IMR-90 (cell line): ENCODE results near the gene PLD3. TPM values are rescaled to one million over a fixed set of nuclear protein-coding genes. Genes with fewer than 3 reads are reported as not detected.

ENCODE experiments used
- ATAC-seq: fragments of 200-7000 bp; cut with Tn5 transposase; 2 replicates; pipeline ENCODE4 v1.9.1; 2020; ENCODE audit warnings: low read depth, mild to moderate bottlenecking, moderate library complexity
- BruUV-seq: library from RNA; stranded (reverse); fragments of 400-500 nt; replicated peaks from 2 replicates; lab custom pipeline; 2021; lab: Mats Ljungman, UMichigan
- CTCF ChIA-PET: fragments of 300-600 bp; formaldehyde crosslinking; extraction: SDS; loops from one replicate; lab custom pipeline; 2021; ENCODE audit warnings: antibody characterized with exemption; lab: Yijun Ruan, JAX
- POLR2A ChIA-PET: fragments of 300-600 bp; sonication (Branson Sonifier 250); formaldehyde crosslinking; loops from one replicate; lab custom pipeline; 2022; ENCODE audit warnings: antibody characterized with exemption; ENCODE audit not compliant: unreplicated experiment; lab: Charles Lee
- DNase-seq: peaks from one replicate; pipeline ENCODE4 v3.0.0; 2013
- H2AFZ ChIP-seq: replicated peaks from 2 replicates; pipeline ENCODE3; 2013; ENCODE audit warnings: low read length, mild to moderate bottlenecking; ENCODE audit not compliant: poor library complexity
- H2AK5ac ChIP-seq: 2 replicates; pipeline ENCODE4 v1.6.1; 2013; ENCODE audit warnings: low read depth, low read length, inconsistent platforms
- H2AK9ac ChIP-seq: replicated peaks from 2 replicates; pipeline ENCODE3; 2013; ENCODE audit warnings: mild to moderate bottlenecking, low read depth, low read length, moderate library complexity; ENCODE audit not compliant: poor library complexity
- H2BK120ac ChIP-seq: 2 replicates; pipeline ENCODE4 v1.6.1; 2013; ENCODE audit warnings: low read depth, low read length, inconsistent platforms
- H2BK15ac ChIP-seq: 3 replicates; pipeline ENCODE4 v1.6.1; 2013; ENCODE audit warnings: low read depth, low read length, inconsistent platforms
- H2BK20ac ChIP-seq: 2 replicates; pipeline ENCODE4 v1.6.1; 2013; ENCODE audit warnings: low read depth, mild to moderate bottlenecking, inconsistent platforms, low read length, moderate library complexity
- H2BK5ac ChIP-seq: 2 replicates; pipeline ENCODE4 v1.6.1; 2013; ENCODE audit warnings: mild to moderate bottlenecking, low read depth, low read length, inconsistent platforms; ENCODE audit not compliant: poor library complexity, severe bottlenecking
- H3K14ac ChIP-seq: replicated peaks from 2 replicates; pipeline ENCODE4 v1.6.1; 2013; ENCODE audit warnings: low read depth, low read length, inconsistent platforms
- H3K18ac ChIP-seq: 2 replicates; pipeline ENCODE4 v1.6.1; 2013; ENCODE audit warnings: low read depth, low read length, control low read depth
- H3K23ac ChIP-seq: 2 replicates; pipeline ENCODE4 v1.6.1; 2013; ENCODE audit warnings: low read depth, low read length, inconsistent platforms
- H3K27ac ChIP-seq: 2 replicates; pipeline ENCODE4 v1.5.1; 2013; ENCODE audit warnings: mild to moderate bottlenecking, control low read depth, low read length; ENCODE audit not compliant: insufficient read depth
- H3K27me3 ChIP-seq: 2 replicates; pipeline ENCODE4 v1.6.1; 2013; ENCODE audit warnings: low read length; ENCODE audit not compliant: control insufficient read depth, insufficient read depth
- H3K36me3 ChIP-seq: 2 replicates; pipeline ENCODE4 v1.6.1; 2013; ENCODE audit warnings: low read length, mixed read lengths; ENCODE audit not compliant: control insufficient read depth, insufficient read depth
- H3K4ac ChIP-seq: 2 replicates; pipeline ENCODE4 v1.6.1; 2013; ENCODE audit warnings: low read depth, low read length, inconsistent platforms
- H3K4me1 ChIP-seq: 2 replicates; pipeline ENCODE4 v1.6.1; 2013; ENCODE audit warnings: low read length, mixed read lengths; ENCODE audit not compliant: control insufficient read depth, insufficient read depth
- H3K4me2 ChIP-seq: 2 replicates; pipeline ENCODE4 v1.6.1; 2013; ENCODE audit warnings: low read depth, mild to moderate bottlenecking, control low read depth, low read length, moderate library complexity
- H3K4me3 ChIP-seq: 2 replicates; pipeline ENCODE4 v1.5.1; 2013; ENCODE audit warnings: low read depth, mild to moderate bottlenecking, control low read depth, low read length, moderate library complexity; ENCODE audit not compliant: insufficient read depth
- H3K56ac ChIP-seq: 2 replicates; pipeline ENCODE4 v1.6.1; 2013; ENCODE audit warnings: low read length, inconsistent platforms; ENCODE audit not compliant: insufficient read depth; ENCODE audit errors: extremely low read depth
- H3K79me1 ChIP-seq, 2 experiments: 2 replicates each; pipeline ENCODE4 v1.6.1; 2013; ENCODE audit warnings: low read length in 2 of 2, inconsistent platforms in 1 of 2, low read depth in 1 of 2
- H3K9ac ChIP-seq: 2 replicates; pipeline ENCODE4 v1.6.1; 2013; ENCODE audit warnings: low read depth, low read length, control low read depth
- H3K9me1 ChIP-seq: 2 replicates; pipeline ENCODE4 v1.6.1; 2013; ENCODE audit warnings: low read length, inconsistent platforms; ENCODE audit not compliant: insufficient read depth
- H3K9me3 ChIP-seq: 2 replicates; pipeline ENCODE4 v1.6.1; 2013; ENCODE audit warnings: low read length; ENCODE audit not compliant: control insufficient read depth, insufficient read depth
- H4K20me1 ChIP-seq: 2 replicates; pipeline ENCODE4 v1.6.1; 2013; ENCODE audit warnings: low read length, inconsistent platforms; ENCODE audit not compliant: insufficient read depth
- H4K5ac ChIP-seq: 2 replicates; pipeline ENCODE4 v1.6.1; 2013; ENCODE audit warnings: mild to moderate bottlenecking, low read depth, low read length, control low read depth
- H4K8ac ChIP-seq, 2 experiments: 2 replicates each; pipeline ENCODE4 v1.6.1; 2013; ENCODE audit warnings: low read depth in 2 of 2, low read length in 2 of 2, control low read depth in 1 of 2, inconsistent platforms in 1 of 2
- H4K91ac ChIP-seq: 2 replicates; pipeline ENCODE4 v1.6.1; 2013; ENCODE audit warnings: low read depth, low read length, inconsistent platforms; ENCODE audit not compliant: insufficient read depth
- BHLHE40 ChIP-seq: fragments of 150-350 bp; IDR thresholded peaks from 2 replicates; pipeline ENCODE4 v1.6.1; 2016; ENCODE audit warnings: mild to moderate bottlenecking, low read depth, low read length
- CEBPB ChIP-seq: IDR thresholded peaks from 2 replicates; pipeline ENCODE4 v1.6.1; 2012; ENCODE audit warnings: low read depth, low read length, improper control_type of control experiment
- CHD1 ChIP-seq: IDR thresholded peaks from 2 replicates; pipeline ENCODE4 v1.6.1; 2012; ENCODE audit warnings: low read depth, low read length, improper control_type of control experiment
- CTCF ChIP-seq: conservative IDR thresholded peaks from 2 replicates; pipeline ENCODE4 v1.5.1; 2012; ENCODE audit warnings: mild to moderate bottlenecking, low read depth, low read length, improper control_type of control experiment
- ELK1 ChIP-seq: fragments of 150-350 bp; IDR thresholded peaks from 2 replicates; pipeline ENCODE4 v1.6.1; 2016; ENCODE audit warnings: low read depth, mild to moderate bottlenecking, low read length, moderate library complexity, borderline replicate concordance
- FOS ChIP-seq: fragments of 150-350 bp; IDR thresholded peaks from 2 replicates; pipeline ENCODE4 v1.6.1; 2016; ENCODE audit warnings: low read depth, low read length
- MAFK ChIP-seq: IDR thresholded peaks from 2 replicates; pipeline ENCODE4 v1.6.1; 2012; ENCODE audit warnings: low read depth, low read length, improper control_type of control experiment
- MXI1 ChIP-seq: IDR thresholded peaks from 2 replicates; pipeline ENCODE4 v1.6.1; 2012; ENCODE audit warnings: low read depth, mild to moderate bottlenecking, low read length, moderate library complexity, borderline replicate concordance
- NFE2L2 ChIP-seq: fragments of 150-350 bp; IDR thresholded peaks from 2 replicates; pipeline ENCODE4 v1.6.1; 2016; ENCODE audit warnings: low read depth, mild to moderate bottlenecking, low read length
- POLR2A ChIP-seq: IDR thresholded peaks from 2 replicates; pipeline ENCODE4 v1.6.1; 2012; ENCODE audit warnings: mild to moderate bottlenecking, low read depth, low read length
- RAD21 ChIP-seq: IDR thresholded peaks from 2 replicates; pipeline ENCODE4 v1.6.1; 2012; ENCODE audit warnings: low read length, improper control_type of control experiment
- RCOR1 ChIP-seq: IDR thresholded peaks from 2 replicates; pipeline ENCODE4 v1.6.1; 2012; ENCODE audit warnings: mild to moderate bottlenecking, low read length, improper control_type of control experiment; ENCODE audit not compliant: insufficient replicate concordance
- RFX5 ChIP-seq: IDR thresholded peaks from 2 replicates; pipeline ENCODE4 v1.8.0; 2012; ENCODE audit warnings: low read depth, mild to moderate bottlenecking, low read length, moderate library complexity
- SMC3 ChIP-seq: fragments of 150-350 bp; IDR thresholded peaks from 2 replicates; pipeline ENCODE4 v1.6.1; 2016; ENCODE audit warnings: low read depth, mild to moderate bottlenecking, antibody characterized with exemption, low read length, moderate library complexity
- USF2 ChIP-seq: fragments of 150-350 bp; IDR thresholded peaks from 2 replicates; pipeline ENCODE4 v1.6.1; 2017; ENCODE audit warnings: mild to moderate bottlenecking, antibody characterized with exemption, low read length, low read depth
- WGBS, 2 experiments: methylation state at CpG; one replicate each; pipeline versions ENCODE4 v1.1.5 to v1.1.7; 2013; ENCODE audit warnings: missing lambda C conversion rate in 2 of 2; ENCODE audit not compliant: insufficient read length in 1 of 2; ENCODE audit errors: extremely low coverage in 2 of 2; 5-methylcytosine and 5-hydroxymethylcytosine counted together
- dilution Hi-C: fragments of 300-500 bp; cut with HindIII; formaldehyde crosslinking; loops from one replicate; pipeline ENCODE4 v1.14.3; 2018; ENCODE audit warnings: low sequenced_read_pairs; ENCODE audit not compliant: unreplicated experiment
- in situ Hi-C: fragments of 300-500 bp; cut with MboI; formaldehyde crosslinking; loops from 3 replicates; pipeline ENCODE4 v1.14.3; 2019; ENCODE audit warnings: low sequenced_read_pairs, inconsistent platforms, mixed read lengths
- intact Hi-C: fragments of 100-400 bp; cut with micrococcal nuclease; formaldehyde crosslinking; loops from 2 replicates; pipeline ENCODE4 v1.10.0; 2022
- polyA plus RNA-seq, 3 experiments: library from polyadenylated mRNA; depleted of rRNA; stranded (reverse); fragments of >200 nt; gene quantifications; 2 replicates each; pipeline ENCODE4 v1.2.3, GENCODE V29; 2012; ENCODE audit warnings: low replicate concordance in 1 of 3
- total RNA-seq: library from RNA; depleted of rRNA; stranded (reverse); fragments of >200 nt; gene quantifications from 2 replicates; pipeline ENCODE4 v1.2.3, GENCODE V29; 2012

PLD3 gene
- total and polyA plus RNA-seq, 2 of the 4 experiments (the other 2 are of a cell fraction) = 117 to 665 TPM

GRCh38 chr19:40393894-40394815, 45.7 kb downstream of the PLD3 start:
- no peak for ATAC-seq
- no peak for TF ChIP-seq CEBPB
- TF ChIP-seq POLR2A = no peak
- no peak for TF ChIP-seq SMC3
- TF ChIP-seq FOS = no peak
- TF ChIP-seq NFE2L2 = no peak
- no peak for TF ChIP-seq MXI1
- TF ChIP-seq CHD1 = no peak
- no peak for TF ChIP-seq RAD21
- TF ChIP-seq USF2 = no peak
- no peak for TF ChIP-seq RFX5
- no peak for TF ChIP-seq RCOR1
- no peak for TF ChIP-seq CTCF
- no peak for TF ChIP-seq ELK1
- no peak for TF ChIP-seq BHLHE40
- no peak for TF ChIP-seq MAFK

More at GRCh38 chr19:40393894-40394815, 45.7 kb downstream of the PLD3 start:
- Histone ChIP-seq H2BK15ac (no peak overlapping the region), H3K36me3 (no peaks in the 10 kb centered on the region), H3K4me3 (no peak overlapping the region), H2BK20ac (no peak overlapping the region), H3K4me2 (no peak overlapping the region), H3K4me1 (no peaks in the 10 kb centered on the region), H3K9me3 (no peaks in the 10 kb centered on the region), H4K91ac (no peak overlapping the region), H3K27ac (no peak overlapping the region), H2AFZ (no peak overlapping the region), H4K5ac (no peak overlapping the region), H2BK120ac (no peak overlapping the region), H4K20me1 (no peaks in the 10 kb centered on the region), H2BK5ac (no peak overlapping the region), H3K9ac (no peak overlapping the region), H3K9me1 (no peaks in the 10 kb centered on the region), H2AK5ac (no peak overlapping the region), H3K79me1 (0 out of 4 replicates have a peak, but pooled peaks cover 0 to 2% of the 10 kb centered on the region in 2 experiments), H3K4ac (no peak overlapping the region), H3K27me3 (no peaks in the 10 kb centered on the region), H3K56ac (no peak overlapping the region), H3K23ac (no peak overlapping the region), H3K14ac (no peak overlapping the region), H3K18ac (no peak overlapping the region), H4K8ac (no peak overlapping the region), H2AK9ac (peak overlapping the region; percentile 55)
- no TSS peak for BruUV-seq
- dilution Hi-C loops (no loop called here), in situ Hi-C loops (no loop called here), intact Hi-C loops (no loop called here)
- 78% methylated on average over 13 of the region's 41 CpGs; no CpG with 5 or more reads in 1 of the 2 experiments for WGBS, 2 experiments
- POLR2A ChIA-PET = no interaction called here
- no peak for DNase-seq
- CTCF ChIA-PET = no interaction called here
